NT2/D1 (cell line): ENCODE measurements around the gene TBC1D22A.

ENCODE experiments used
- YY1 ChIP-seq: IDR thresholded peaks from 2 replicates; pipeline ENCODE4 v1.6.1; 2011; ENCODE audit not compliant: insufficient read length, insufficient read depth
- ZNF274 ChIP-seq: IDR thresholded peaks from 2 replicates; pipeline ENCODE4 v1.6.1; 2011; ENCODE audit warnings: mild to moderate bottlenecking, low read depth, low read length

GRCh38 chr22:46871826-46872225, 109.4 kb downstream of the TBC1D22A start:
- TF ChIP-seq YY1: no peak
- TF ChIP-seq ZNF274: no peak
